ENCODE data around the gene EPHB3.

The EPHB3 gene

GRCh38 chr3:184571750-184572377, 10.3 kb downstream of the EPHB3 start:
- H3K27ac ChIP-seq = no peak overlapping the region
- no peak for TF ChIP-seq ZFX (IDR thresholded peaks at IDR 0.05; ENCODE audit: borderline replicate concordance)

GRCh38 chr3:184572633-184573270, 11.2 kb downstream of the EPHB3 start:
- no peak for TF ChIP-seq ZFX (IDR thresholded peaks at IDR 0.05; ENCODE audit: borderline replicate concordance)
- no peak for TF ChIP-seq CTCF (IDR thresholded peaks at IDR 0.05)
- no peak overlapping the region for H3K27ac ChIP-seq

GRCh38 chr3:184574515-184575417, 13.2 kb downstream of the EPHB3 start:
- no peak for TF ChIP-seq CTCF (IDR thresholded peaks at IDR 0.05)
- no peak for TF ChIP-seq ZFX (IDR thresholded peaks at IDR 0.05; ENCODE audit: borderline replicate concordance)

GRCh38 chr3:184575701-184576100, 14.1 kb downstream of the EPHB3 start:
- H3K27ac ChIP-seq = no peak overlapping the region
- TF ChIP-seq CTCF (IDR thresholded peaks at IDR 0.05) (no peak), ZFX (IDR thresholded peaks at IDR 0.05; ENCODE audit: borderline replicate concordance) (no peak)

More at GRCh38 chr3:184574515-184575417, 13.2 kb downstream of the EPHB3 start:
- no peak overlapping the region for H3K27ac ChIP-seq

- no peak overlapping the region for H3K27ac ChIP-seq
Observed at GRCh38 chr3:184576457-184577240, 15.1 kb downstream of the EPHB3 start.

GRCh38 chr3:184577546-184577945, 16.0 kb downstream of the EPHB3 start:
- H3K27ac ChIP-seq = no peak overlapping the region
- TF ChIP-seq ZFX (IDR thresholded peaks at IDR 0.05; ENCODE audit: borderline replicate concordance) (no peak), CTCF (IDR thresholded peaks at IDR 0.05) (no peak)

More at GRCh38 chr3:184576457-184577240, 15.1 kb downstream of the EPHB3 start:
- no peak for TF ChIP-seq CTCF (IDR thresholded peaks at IDR 0.05)
- TF ChIP-seq ZFX (IDR thresholded peaks at IDR 0.05; ENCODE audit: borderline replicate concordance) = no peak

GRCh38 chr3:184578218-184578617, 16.6 kb downstream of the EPHB3 start:
- H3K27ac ChIP-seq = no peak overlapping the region
- TF ChIP-seq ZFX (IDR thresholded peaks at IDR 0.05; ENCODE audit: borderline replicate concordance) = no peak
- no peak for TF ChIP-seq CTCF (IDR thresholded peaks at IDR 0.05)

Measured in 22Rv1 (cell line).